Transverse colon (tissue), 4 donors: ENCODE data around the gene FOXP1. TPM values are rescaled to one million over a fixed set of nuclear protein-coding genes. Genes with fewer than 3 reads are reported as not detected.

Experiments used
- DNase-seq: peaks from one replicate; pipeline ENCODE4 v3.0.0-alpha.2; 2019
- H3K27ac ChIP-seq, 4 donors: fragments of 200-600 bp; sonication (generic); 2 replicates each; pipeline ENCODE4 v1.5.1; 2016 to 2018; ENCODE audit warnings: inconsistent platforms in 4 of 4
- H3K27me3 ChIP-seq: fragments of 200-600 bp; sonication (generic); 2 replicates; pipeline ENCODE4 v1.5.1; 2017; ENCODE audit warnings: inconsistent platforms
- H3K36me3 ChIP-seq, 4 donors: fragments of 200-600 bp; sonication (generic); 2 replicates each; pipeline ENCODE4 v1.5.1; 2017 to 2019; ENCODE audit warnings: inconsistent platforms in 4 of 4
- H3K4me1 ChIP-seq, 4 donors: fragments of 200-600 bp; sonication (generic); 2 replicates each; pipeline ENCODE4 v1.5.1; 2017 to 2020; ENCODE audit warnings: inconsistent platforms in 4 of 4
- H3K4me3 ChIP-seq, 4 donors: fragments of 200-600 bp; sonication (generic); 1 replicate in 1 of 4; 2 replicates in 3 of 4; pipeline versions ENCODE4 v1.5.1 to v1.6.1; 2017 to 2019; ENCODE audit warnings: inconsistent platforms in 4 of 4
- H3K9me3 ChIP-seq, 2 donors: fragments of 200-600 bp; sonication (generic); 2 replicates each; pipeline ENCODE4 v1.5.1; 2017 to 2019; ENCODE audit warnings: inconsistent platforms in 2 of 2
- CTCF ChIP-seq, 5 experiments: fragments of 200-600 bp in 3 of 5; fragments of 450-650 bp in 2 of 5; sonication (generic) in 3 of 5; IDR thresholded peaks; 1 replicate in 2 of 5; 2 replicates in 3 of 5; pipeline ENCODE4 v1.5.1; 2016 to 2017; ENCODE audit warnings: antibody characterized with exemption in 5 of 5, inconsistent platforms in 3 of 5, mild to moderate bottlenecking in 2 of 5, moderate library complexity in 1 of 5
- EP300 ChIP-seq: sonication (generic); formaldehyde crosslinking; IDR thresholded peaks from one replicate; pipeline ENCODE4 v1.6.1; 2017; ENCODE audit warnings: antibody characterized with exemption, low read depth
- POLR2A ChIP-seq: fragments of 450-650 bp; IDR thresholded peaks from one replicate; pipeline ENCODE4 v1.6.1; 2016; ENCODE audit warnings: antibody characterized with exemption, mild to moderate bottlenecking, moderate library complexity
- POLR2AphosphoS5 ChIP-seq, 3 donors: sonication (generic); formaldehyde crosslinking; IDR thresholded peaks; one replicate each; pipeline ENCODE4 v1.6.1; 2016; ENCODE audit warnings: antibody characterized with exemption in 3 of 3
- WGBS, 2 donors: methylation state at CpG; one replicate each; pipeline ENCODE4 v1.1.5; 2018; ENCODE audit warnings: low coverage in 1 of 2; 5-methylcytosine and 5-hydroxymethylcytosine counted together
- in situ Hi-C, 4 donors: fragments of 200-750 bp; cut with MboI; loops; one replicate each; pipeline versions ENCODE4 v1.15.0 to v1.15.1; 2017; ENCODE audit warnings: low sequenced_read_pairs in 3 of 4, low pct_ligation_motif_present in 1 of 4, low pct_unique_long_range_greater_than_20kb in 1 of 4
- intact Hi-C: fragments of 100-400 bp; cut with DNase I; formaldehyde crosslinking; loops from one replicate; pipeline ENCODE4 v1.15.1; 2023; ENCODE audit warnings: low total_unique reads
- total RNA-seq, 4 donors: library from RNA; depleted of rRNA; stranded (reverse); fragments of >200 nt; gene quantifications; one replicate each; pipeline ENCODE4 v1.1.0, GENCODE V29; 2016

FOXP1 gene
- total RNA-seq, 4 donors from 2014 or later: 102 to 260 (median 150) TPM

DNA sequence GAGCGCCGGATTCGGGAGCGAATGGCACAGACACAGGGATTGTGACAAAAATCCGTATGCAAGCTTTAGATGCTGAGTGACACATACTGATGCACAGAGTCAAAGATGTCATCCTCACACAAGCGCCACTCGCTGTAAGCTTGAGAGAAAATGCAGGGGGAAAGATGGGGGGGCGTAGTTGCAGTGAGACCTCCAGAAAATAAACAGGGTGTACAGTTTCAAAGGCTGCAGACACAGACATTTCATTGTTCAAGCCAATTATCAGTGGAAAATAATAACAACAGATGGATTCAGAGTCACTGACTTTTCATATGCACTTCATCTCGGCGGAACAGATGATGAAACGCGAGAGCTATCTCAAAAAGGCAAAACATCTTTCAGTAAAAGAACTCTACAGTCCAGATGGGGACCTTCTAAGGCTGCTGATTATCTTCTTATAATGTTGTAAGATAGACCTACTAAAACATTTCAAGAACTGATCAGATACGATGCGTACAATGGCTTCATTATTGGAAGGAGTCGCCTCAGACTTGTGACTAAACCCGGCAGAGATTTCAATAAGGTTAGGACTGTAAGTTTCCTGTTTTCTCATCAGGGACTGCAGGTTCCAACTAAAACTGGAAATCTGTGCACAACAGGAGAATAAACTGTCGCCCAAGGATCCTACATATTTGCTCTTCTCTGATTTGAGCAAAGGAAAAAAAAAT, 275.4 kb downstream of the FOXP1 start:
- no peak for DNase-seq
- Histone ChIP-seq H3K4me3 (no peak overlapping the region), H3K27me3 (no peaks in the 10 kb centered on the region), H3K4me1 (peaks cover 10 to 46% (median 30%) of the 10 kb centered on the region in 4 donors), H3K27ac (no peak overlapping the region), H3K36me3 (no peaks in the 10 kb centered on the region), H3K9me3 (no peaks in the 10 kb centered on the region)
- TF ChIP-seq EP300: no peak
- no peak for TF ChIP-seq CTCF (IDR thresholded peaks at IDR 0.05)
- TF ChIP-seq POLR2A: no peak
- no peak for TF ChIP-seq POLR2AphosphoS5 (IDR thresholded peaks at IDR 0.05)
- intact Hi-C loops (loop anchor here (10.0 kb wide), 3 partner anchors 173 to 593 kb away; no protein-coding TSS in a partner anchor), in situ Hi-C loops (loop anchor here in 1 of 4 donors (25.0 kb wide), 1 partner anchor 279 kb away; the partner anchor contains the start of gene FOXP1)
- WGBS, 2 donors: 91% methylated on average over 16 to 17 of the region's 17 CpGs

DNA sequence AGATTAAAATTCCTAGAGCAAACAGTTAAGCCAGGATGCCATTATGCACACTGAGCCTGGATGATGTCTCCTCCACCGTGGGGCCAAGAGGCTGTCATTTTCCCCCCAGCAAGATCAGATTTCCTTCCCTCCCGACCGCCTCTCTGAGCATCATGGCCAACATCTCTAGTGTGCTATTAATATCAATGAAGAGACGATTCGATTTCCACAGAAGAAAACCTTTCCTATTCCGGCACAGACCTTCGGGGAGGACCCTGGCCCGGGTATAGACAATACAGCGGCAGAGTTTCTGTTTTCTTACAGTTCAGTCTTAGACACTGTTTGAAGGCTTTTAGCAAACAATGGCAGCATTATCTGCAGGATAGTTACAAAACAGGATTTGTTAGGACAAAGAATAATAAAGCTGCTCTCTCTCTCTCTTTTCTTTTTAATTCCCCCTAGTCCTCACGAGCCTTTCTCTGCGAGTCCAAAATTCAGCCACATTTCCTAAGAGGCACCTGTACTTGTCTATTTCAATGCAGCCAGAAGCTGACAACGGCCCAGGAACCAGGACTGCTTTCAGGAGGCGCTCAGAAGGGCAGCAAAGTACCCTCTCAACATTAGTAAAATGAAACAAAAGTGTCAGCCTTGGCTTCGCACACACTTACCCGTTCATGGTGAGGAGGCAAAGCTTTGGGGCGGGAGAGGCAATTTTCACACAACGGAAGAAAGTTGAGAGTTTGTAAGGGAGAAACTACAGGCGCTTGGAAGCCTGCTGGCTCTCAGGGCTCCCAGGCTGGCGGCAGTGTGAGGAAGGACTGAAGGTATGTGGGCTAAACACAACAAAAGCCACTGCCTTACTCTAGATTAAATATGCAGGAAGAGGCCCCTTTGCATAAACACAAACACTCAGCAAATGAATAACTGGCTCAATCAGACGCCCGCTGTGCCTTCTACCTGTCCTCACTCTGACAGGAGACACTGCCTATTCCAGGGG, 278.0 kb downstream of the FOXP1 start:
- 17% methylated on average over 13 to 21 of the region's 21 CpGs for WGBS, 2 donors
- Histone ChIP-seq H3K4me3 (peak overlapping the region in 3 of 4 donors; percentile 22 to 37 (median 23)), H3K36me3 (no peaks in the 10 kb centered on the region), H3K27ac (peak overlapping the region; percentile 68 to 84 (median 82)), H3K9me3 (no peaks in the 10 kb centered on the region), H3K27me3 (no peaks in the 10 kb centered on the region), H3K4me1 (peaks cover 10 to 57% (median 29%) of the 10 kb centered on the region in 4 donors)
- TF ChIP-seq POLR2AphosphoS5 (IDR thresholded peaks at IDR 0.05): no peak
- in situ Hi-C loops: loop anchor here in 1 of 4 donors (25.0 kb wide), 1 partner anchor 282 kb away; the partner anchor contains the start of gene FOXP1
- intact Hi-C loops: loop anchor here (10.0 kb wide), 3 partner anchors 171 to 591 kb away; no protein-coding TSS in a partner anchor
- peak; percentile 19 for DNase-seq

DNA sequence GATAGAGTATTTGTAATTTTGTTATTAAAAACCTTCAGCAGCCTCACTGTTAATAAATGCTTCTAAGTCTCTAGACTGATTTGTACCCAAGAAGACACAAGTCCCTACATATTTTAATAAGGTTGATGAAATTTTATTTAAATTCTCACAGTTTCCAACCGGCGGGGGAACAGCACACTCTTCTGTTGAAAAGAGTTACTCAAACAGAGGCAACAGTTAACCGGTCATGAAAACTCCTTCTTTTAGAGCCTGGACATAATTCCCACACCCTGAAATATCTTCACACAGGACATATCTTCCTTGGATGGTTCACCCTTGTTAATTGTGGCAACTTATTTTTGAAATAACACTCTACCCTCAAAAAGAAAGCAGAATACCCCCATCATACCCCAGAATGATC, 278.8 kb downstream of the FOXP1 start:
- WGBS, 2 donors: 18 to 35% methylated on average over 3 of the region's 3 CpGs
- DNase-seq: peak; percentile 22

More for the DNA sequence above, 278.8 kb downstream of the FOXP1 start:
- Histone ChIP-seq H3K36me3 (no peaks in the 10 kb centered on the region), H3K9me3 (no peaks in the 10 kb centered on the region), H3K27me3 (no peaks in the 10 kb centered on the region), H3K4me3 (peak overlapping the region in 2 of 4 donors; percentile 23 to 37), H3K4me1 (peaks cover 10 to 58% (median 29%) of the 10 kb centered on the region in 4 donors), H3K27ac (peak overlapping the region; percentile 68 to 84 (median 82))
- TF ChIP-seq EP300: no peak
- TF ChIP-seq POLR2A: no peak
- no peak for TF ChIP-seq POLR2AphosphoS5 (IDR thresholded peaks at IDR 0.05)
- peak; percentile 31 to 58 (median 34) for TF ChIP-seq CTCF (IDR thresholded peaks at IDR 0.05)
- intact Hi-C loops: loop anchor here (10.0 kb wide), 3 partner anchors 170 to 590 kb away; no protein-coding TSS in a partner anchor
- in situ Hi-C loops: loop anchor here in 1 of 4 donors (25.0 kb wide), 1 partner anchor 283 kb away; the partner anchor contains the start of gene FOXP1
